A549 (cell line): ENCODE data around the gene GPATCH4.

ENCODE experiments used
- MAX ChIP-seq: IDR thresholded peaks from 2 replicates; pipeline ENCODE4 v1.6.1; 2012
- NPAS2 ChIP-seq: fragments of 250-450 bp; sonication (Bioruptor Pico); IDR thresholded peaks from 2 replicates; pipeline ENCODE4 v1.8.0; 2022; ENCODE audit warnings: mild to moderate bottlenecking, moderate library complexity, borderline replicate concordance
- POLR2A ChIP-seq: IDR thresholded peaks from 2 replicates; pipeline ENCODE4 v1.6.1; 2012; ENCODE audit warnings: mild to moderate bottlenecking, low read length

DNA sequence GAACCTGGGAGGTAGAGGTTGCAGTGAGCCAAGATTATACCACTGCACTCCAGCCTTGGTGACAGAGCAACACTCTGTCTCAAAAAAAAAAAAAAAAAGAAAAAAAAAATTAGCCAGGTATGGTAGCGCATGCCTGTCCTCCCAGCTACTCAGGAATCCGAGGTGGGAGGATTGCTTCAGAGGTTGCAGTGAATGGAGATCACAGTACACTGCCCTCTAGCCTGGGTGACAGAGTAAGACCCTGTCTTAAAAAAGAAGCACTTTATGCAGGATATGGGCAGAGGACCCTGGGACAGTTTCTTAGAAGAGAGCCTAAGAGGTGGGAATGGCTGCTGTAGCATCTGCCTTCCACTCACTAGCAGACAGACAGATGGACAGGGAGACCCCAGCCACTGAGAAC is 51.9 kb downstream of the GPATCH4 start:
- TF ChIP-seq POLR2A (no peak), NPAS2 (no peak), MAX (no peak)
